K562 (cell line): Measurements from ENCODE around the gene FBXO10. TPM values are rescaled to one million over a fixed set of nuclear protein-coding genes. Genes with fewer than 3 reads are reported as not detected.

Source experiments
- AFF1 ChIP-seq, 2 experiments: fragments of 450-650 bp; IDR thresholded peaks; 2 replicates each; pipeline ENCODE4 v1.6.1; 2018; ENCODE audit warnings: mild to moderate bottlenecking in 2 of 2, low read depth in 1 of 2; ENCODE audit not compliant: partially characterized antibody in 2 of 2
- CEBPG ChIP-seq, 3 experiments: fragments of 200-800 bp in 1 of 3; sonication (Bioruptor generic) in 1 of 3; sonication (generic) in 1 of 3; formaldehyde crosslinking in 1 of 3; IDR thresholded peaks in 2 of 3; conservative IDR thresholded peaks in 1 of 3; 2 replicates each; pipeline versions ENCODE4 v1.6.1 to v1.8.0; 2016 to 2022; ENCODE audit warnings: missing compliant biosample characterization in 2 of 3, missing genetic modification characterization in 2 of 3, mild to moderate bottlenecking in 1 of 3, missing genetic modification reagents in 1 of 3
- NCOA4 ChIP-seq: fragments of 450-650 bp; IDR thresholded peaks from 2 replicates; pipeline ENCODE4 v1.6.1; 2018; ENCODE audit warnings: mild to moderate bottlenecking; ENCODE audit not compliant: partially characterized antibody
- POLR2A ChIP-seq: fragments of 450-650 bp; conservative IDR thresholded peaks from 2 replicates; pipeline ENCODE4 v1.6.1; 2016
- PPARD ChIP-seq: fragments of 250-450 bp; sonication (Bioruptor Pico); IDR thresholded peaks from 2 replicates; pipeline ENCODE4 v1.8.0; 2022; ENCODE audit warnings: inconsistent platforms, mild to moderate bottlenecking, moderate library complexity
- SREBF1 ChIP-seq: fragments of 150-350 bp; IDR thresholded peaks from 2 replicates; pipeline ENCODE4 v1.6.1; 2014; ENCODE audit warnings: antibody characterized with exemption, low read depth, low read length, borderline replicate concordance
- TGIF2 ChIP-seq: sonication (generic); formaldehyde crosslinking; IDR thresholded peaks from 2 replicates; pipeline ENCODE4 v1.8.1; 2022; ENCODE audit warnings: mild to moderate bottlenecking, missing genetic modification reagents, moderate library complexity
- ZBTB1 ChIP-seq: sonication (generic); formaldehyde crosslinking; IDR thresholded peaks from 2 replicates; pipeline ENCODE4 v1.8.1; 2023; ENCODE audit warnings: missing genetic modification reagents, low read depth, mild to moderate bottlenecking, borderline replicate concordance
- ZNF586 ChIP-seq: fragments of 450-650 bp; formaldehyde crosslinking; conservative IDR thresholded peaks from 2 replicates; pipeline ENCODE4 v1.4.0; 2020; ENCODE audit warnings: mild to moderate bottlenecking, moderate library complexity
- ZNF609 ChIP-seq: sonication (generic); formaldehyde crosslinking; IDR thresholded peaks from 2 replicates; pipeline ENCODE4 v1.8.1; 2023; ENCODE audit warnings: missing genetic modification reagents, mild to moderate bottlenecking, borderline replicate concordance
- polyA plus RNA-seq, 8 experiments: library from polyadenylated mRNA; depleted of rRNA in 4 of 8; stranded (reverse) in 5 of 8; unstranded in 3 of 8; fragments of >200 nt; fragmentation: Nextera tagmentation in 2 of 8; fragmentation: Illumina TruSeq in 1 of 8; extraction: Ambion mirVana in 2 of 8; extraction: Trizol in 1 of 8; gene quantifications; 2 replicates each; pipeline versions ENCODE4 v1.2.1 to v1.2.3, GENCODE V29; 2011 to 2014; ENCODE audit warnings: inconsistent platforms in 1 of 8, missing spikeins in 1 of 8
- total RNA-seq, 7 experiments: library from RNA; depleted of rRNA in 6 of 7; stranded (reverse); fragments of >200 nt in 6 of 7; fragmentation: Illumina TruSeq in 2 of 7; extraction: Trizol in 2 of 7; gene quantifications; 2 replicates each; pipeline versions ENCODE4 v1.2.1 to v1.2.3, GENCODE V29; 2011 to 2021; ENCODE audit warnings: low replicate concordance in 1 of 7
- TF ChIP-seq, protein P1 (sequence below), 2 experiments: fragments of 450-650 bp; IDR thresholded peaks; 2 replicates each; pipeline ENCODE4 v1.6.1; 2016

FBXO10 gene
- total and polyA plus RNA-seq, 9 of the 15 experiments (the other 6 are each of a cell fraction or from before 2014, with no cell fraction given) = 0.84 to 9.9 (median 6.0) TPM

- no peak for TF ChIP-seq ZNF586 (CRISPR knock-in tag)
- no peak for TF ChIP-seq ZNF609 (CRISPR knock-in tag)
- TF ChIP-seq TGIF2 (CRISPR knock-in tag) = no peak
- no peak for TF ChIP-seq ZBTB1
- TF ChIP-seq CEBPG (CRISPR knock-in tag; IDR thresholded peaks at IDR 0.05) = no peak; the same call in 1 of the 2 replicates
- peak; percentile 67 to 90 for TF ChIP-seq CEBPG (tag; conservative IDR thresholded peaks at IDR 0.05 in 1 of 2, IDR thresholded peaks at IDR 0.05 in 1 of 2)
- TF ChIP-seq POLR2A = peak; percentile 96
- no peak; the same call in 1 of the 2 replicates for TF ChIP-seq SREBF1
- no peak for TF ChIP-seq NCOA4
- TF ChIP-seq, protein P1, sequence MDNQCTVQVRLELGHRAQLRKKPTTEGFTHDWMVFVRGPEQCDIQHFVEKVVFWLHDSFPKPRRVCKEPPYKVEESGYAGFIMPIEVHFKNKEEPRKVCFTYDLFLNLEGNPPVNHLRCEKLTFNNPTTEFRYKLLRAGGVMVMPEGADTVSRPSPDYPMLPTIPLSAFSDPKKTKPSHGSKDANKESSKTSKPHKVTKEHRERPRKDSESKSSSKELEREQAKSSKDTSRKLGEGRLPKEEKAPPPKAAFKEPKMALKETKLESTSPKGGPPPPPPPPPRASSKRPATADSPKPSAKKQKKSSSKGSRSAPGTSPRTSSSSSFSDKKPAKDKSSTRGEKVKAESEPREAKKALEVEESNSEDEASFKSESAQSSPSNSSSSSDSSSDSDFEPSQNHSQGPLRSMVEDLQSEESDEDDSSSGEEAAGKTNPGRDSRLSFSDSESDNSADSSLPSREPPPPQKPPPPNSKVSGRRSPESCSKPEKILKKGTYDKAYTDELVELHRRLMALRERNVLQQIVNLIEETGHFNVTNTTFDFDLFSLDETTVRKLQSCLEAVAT (IDR thresholded peaks at IDR 0.05) = peak; percentile 52 to 54; a peak in 3 of 4 replicates
- no peak for TF ChIP-seq AFF1 (IDR thresholded peaks at IDR 0.05; ENCODE audit: low read depth in 1 of 2, partially characterized antibody in 2 of 2)
- TF ChIP-seq PPARD (CRISPR knock-in tag) = no peak
These were observed 110.7 kb downstream of the FBXO10 start, which contains the start of gene ZBTB5 (continued) for GRCh38 chr9:37465249-37466036.
